Fibroblast of pulmonary artery (primary cell): ENCODE data around the gene GRM7.

Experiments
- DNase-seq: peaks from one replicate; pipeline ENCODE4 v3.0.0-alpha.2; 2010; ENCODE audit warnings: low read depth
- H3K4me3 ChIP-seq: replicated peaks from 2 replicates; pipeline ENCODE4 v1.5.1; 2011; ENCODE audit warnings: low read depth, mild to moderate bottlenecking, control low read depth, low read length, moderate library complexity
- TF ChIP-seq, protein P1 (sequence below): IDR thresholded peaks from 2 replicates; pipeline ENCODE4 v1.5.1; 2011; ENCODE audit warnings: mild to moderate bottlenecking, control low read depth, low read length, inconsistent platforms; ENCODE audit errors: missing control alignments

GRM7 gene

DNA sequence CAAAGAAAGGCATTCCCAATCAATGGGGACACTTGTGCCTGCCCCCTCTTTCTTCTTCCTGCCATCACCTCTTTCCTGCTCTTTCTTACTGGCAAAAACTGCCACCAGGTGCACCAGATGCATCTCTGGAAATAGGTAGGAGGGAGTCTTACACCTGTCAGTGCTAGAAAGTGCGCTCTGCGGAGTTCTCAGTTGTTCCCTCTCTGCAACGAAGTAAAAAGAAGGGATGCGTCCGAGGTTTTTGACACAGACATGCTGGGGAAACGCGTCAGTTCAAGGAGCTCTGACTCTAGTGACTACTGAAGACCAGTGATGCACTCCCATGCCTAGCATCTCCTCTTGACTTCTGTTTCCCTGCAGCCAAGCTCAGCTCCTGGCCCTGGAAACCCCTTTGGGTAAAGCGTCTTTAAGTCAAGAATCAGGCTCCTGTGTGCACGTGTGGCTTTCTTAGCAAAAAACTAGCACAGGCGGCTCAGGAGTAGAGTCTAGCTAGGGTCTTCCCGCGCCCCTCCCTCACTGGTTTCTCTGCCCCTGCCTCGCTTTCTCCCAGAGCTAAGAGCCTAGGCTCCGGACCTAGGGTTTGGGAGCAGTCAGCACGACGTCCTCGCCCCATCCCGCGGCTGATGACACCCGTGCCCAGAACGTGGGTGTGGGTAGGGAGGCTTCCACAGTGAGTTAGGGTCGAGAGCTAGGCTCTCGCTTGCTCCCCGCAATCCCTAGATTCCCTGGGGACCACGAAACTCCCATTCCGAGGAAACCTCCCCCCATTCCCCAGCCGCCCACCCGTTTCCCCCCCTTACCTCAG lies 564 bp upstream of the GRM7 start:
- no peak overlapping the region for H3K4me3 ChIP-seq
- DNase-seq = no peak
- TF ChIP-seq, protein P1, sequence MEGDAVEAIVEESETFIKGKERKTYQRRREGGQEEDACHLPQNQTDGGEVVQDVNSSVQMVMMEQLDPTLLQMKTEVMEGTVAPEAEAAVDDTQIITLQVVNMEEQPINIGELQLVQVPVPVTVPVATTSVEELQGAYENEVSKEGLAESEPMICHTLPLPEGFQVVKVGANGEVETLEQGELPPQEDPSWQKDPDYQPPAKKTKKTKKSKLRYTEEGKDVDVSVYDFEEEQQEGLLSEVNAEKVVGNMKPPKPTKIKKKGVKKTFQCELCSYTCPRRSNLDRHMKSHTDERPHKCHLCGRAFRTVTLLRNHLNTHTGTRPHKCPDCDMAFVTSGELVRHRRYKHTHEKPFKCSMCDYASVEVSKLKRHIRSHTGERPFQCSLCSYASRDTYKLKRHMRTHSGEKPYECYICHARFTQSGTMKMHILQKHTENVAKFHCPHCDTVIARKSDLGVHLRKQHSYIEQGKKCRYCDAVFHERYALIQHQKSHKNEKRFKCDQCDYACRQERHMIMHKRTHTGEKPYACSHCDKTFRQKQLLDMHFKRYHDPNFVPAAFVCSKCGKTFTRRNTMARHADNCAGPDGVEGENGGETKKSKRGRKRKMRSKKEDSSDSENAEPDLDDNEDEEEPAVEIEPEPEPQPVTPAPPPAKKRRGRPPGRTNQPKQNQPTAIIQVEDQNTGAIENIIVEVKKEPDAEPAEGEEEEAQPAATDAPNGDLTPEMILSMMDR = no peak

DNA sequence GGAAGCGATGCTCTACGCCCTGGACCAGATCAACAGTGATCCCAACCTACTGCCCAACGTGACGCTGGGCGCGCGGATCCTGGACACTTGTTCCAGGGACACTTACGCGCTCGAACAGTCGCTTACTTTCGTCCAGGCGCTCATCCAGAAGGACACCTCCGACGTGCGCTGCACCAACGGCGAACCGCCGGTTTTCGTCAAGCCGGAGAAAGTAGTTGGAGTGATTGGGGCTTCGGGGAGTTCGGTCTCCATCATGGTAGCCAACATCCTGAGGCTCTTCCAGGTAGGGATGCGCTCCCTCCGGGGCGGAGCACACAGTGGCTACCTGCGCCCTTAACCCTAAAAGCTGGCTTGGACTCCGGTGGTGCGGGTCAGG lies 698 bp downstream of the GRM7 start:
- TF ChIP-seq, protein P1 = no peak
- H3K4me3 ChIP-seq = no peak overlapping the region
- no peak for DNase-seq

DNA sequence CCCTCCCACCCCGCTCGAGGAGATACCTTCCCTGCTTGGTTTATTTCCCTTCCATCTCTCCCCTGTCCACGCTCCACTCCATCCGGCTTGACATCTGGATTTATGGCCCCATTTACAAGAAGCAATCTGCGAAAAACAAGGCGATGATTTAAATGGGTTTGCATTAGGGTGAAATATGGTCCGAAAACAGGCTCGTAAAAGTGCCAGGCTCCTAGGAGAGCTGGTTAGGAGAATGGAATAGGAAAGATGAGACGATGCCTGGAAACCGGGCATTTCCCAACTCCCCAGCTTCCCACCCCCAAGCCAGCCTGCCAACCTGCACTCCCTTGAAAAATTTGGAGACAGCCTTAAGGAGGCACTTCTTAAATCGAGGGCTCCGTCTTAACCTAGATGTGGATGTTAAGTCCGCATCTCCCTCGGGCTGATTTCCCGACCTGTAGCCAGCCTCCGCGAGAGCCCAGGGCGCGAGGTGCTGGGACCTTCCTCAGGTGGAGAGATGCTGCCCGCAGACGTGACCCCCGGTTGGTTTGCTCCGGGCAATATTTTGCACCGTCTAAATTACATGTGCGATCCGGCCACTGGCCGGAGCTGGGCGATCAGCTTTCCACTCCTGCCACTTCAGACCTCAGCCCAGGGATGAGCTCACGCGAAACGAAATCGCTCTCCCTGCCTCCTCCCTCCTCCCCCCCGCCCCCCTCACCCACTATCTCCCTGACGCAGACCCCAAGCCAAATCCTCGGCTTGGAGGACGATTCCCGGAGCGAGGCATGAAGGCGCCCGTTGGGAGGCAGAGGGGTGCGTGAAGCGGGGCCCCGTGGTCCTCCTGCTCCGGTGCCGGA lies 1.3 kb downstream of the GRM7 start:
- no peak for DNase-seq
- TF ChIP-seq, protein P1 = no peak
- H3K4me3 ChIP-seq = no peak overlapping the region

DNA sequence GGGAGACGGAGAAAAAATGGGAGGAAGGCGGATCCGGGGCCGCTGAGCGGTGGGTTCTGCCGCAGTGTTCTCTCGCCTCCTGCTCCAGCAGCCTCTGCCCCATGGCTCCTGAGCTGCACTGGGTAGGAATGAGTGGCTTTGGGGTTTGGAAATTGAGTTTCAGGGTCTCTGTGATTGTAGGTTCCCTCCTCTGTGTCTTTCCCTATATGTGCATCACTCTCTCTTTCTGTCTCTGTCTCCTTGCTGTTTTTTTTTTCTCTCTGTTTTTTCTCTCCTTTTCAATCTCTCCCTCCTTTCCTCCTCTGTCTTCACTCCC lies 1.9 kb downstream of the GRM7 start:
- H3K4me3 ChIP-seq = no peak overlapping the region
- no peak for DNase-seq
- TF ChIP-seq, protein P1 = no peak

DNA sequence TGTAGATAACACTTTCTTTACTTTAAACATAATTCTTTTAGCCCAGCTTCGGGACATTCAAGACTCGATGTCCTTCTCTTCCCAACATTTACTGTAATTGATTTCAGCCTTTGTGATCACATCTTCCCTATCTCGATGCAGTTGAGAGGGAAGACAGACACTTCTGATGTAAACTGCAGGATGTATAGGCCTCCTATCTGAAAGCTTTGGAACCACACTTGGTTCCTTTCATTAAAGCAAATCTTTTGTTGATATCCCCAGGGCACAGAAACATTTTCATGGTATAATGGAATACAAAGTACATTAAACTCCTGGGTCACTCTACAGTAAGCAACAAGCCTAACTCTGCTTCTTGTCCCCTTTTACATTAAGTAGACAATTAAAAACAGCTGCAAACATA lies 6.4 kb downstream of the GRM7 start:
- TF ChIP-seq, protein P1 = no peak
- H3K4me3 ChIP-seq = no peak overlapping the region
- no peak for DNase-seq

DNA sequence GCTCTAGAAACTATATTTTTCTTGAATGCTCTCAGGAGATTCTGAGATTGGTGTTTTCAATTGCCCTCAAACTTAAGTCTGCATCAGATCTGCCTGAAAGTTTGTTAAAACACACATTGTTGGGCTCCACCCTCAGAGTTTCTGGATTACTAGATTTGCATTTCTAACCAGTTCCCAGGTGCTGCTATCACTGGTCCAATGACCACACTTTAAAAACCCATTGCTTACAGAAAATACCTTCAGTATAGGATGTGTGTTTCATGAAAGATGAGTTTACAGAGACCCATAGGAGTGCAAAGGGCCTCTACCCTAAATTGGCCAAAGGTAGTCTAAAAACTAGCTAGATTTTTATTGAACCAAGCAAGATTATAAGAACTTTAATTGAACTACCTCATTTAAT lies 17.8 kb downstream of the GRM7 start:
- TF ChIP-seq, protein P1 = no peak
- H3K4me3 ChIP-seq = no peak overlapping the region
- DNase-seq = no peak
